IgD-negative memory B cell (primary cell): ENCODE results near the gene ABHD15. TPM values are rescaled to one million over a fixed set of nuclear protein-coding genes. Genes with fewer than 3 reads are reported as not detected.

Source experiments
- H3K27ac Mint-ChIP-seq, 3 donors: one replicate each; pipeline ENCODE4 v1.8.0; 2020 to 2022; ENCODE audit warnings: mild to moderate bottlenecking in 3 of 3, mixed read lengths in 3 of 3, moderate library complexity in 1 of 3
- H3K27me3 Mint-ChIP-seq: one replicate; pipeline ENCODE4 v1.8.0; 2021; ENCODE audit warnings: mixed read lengths
- H3K36me3 Mint-ChIP-seq: one replicate; pipeline ENCODE4 v1.8.0; 2020; ENCODE audit warnings: mild to moderate bottlenecking, mixed read lengths
- H3K4me1 Mint-ChIP-seq, 3 donors: one replicate each; pipeline ENCODE4 v1.8.0; 2020 to 2022; ENCODE audit warnings: mixed read lengths in 3 of 3, mild to moderate bottlenecking in 1 of 3
- H3K4me3 Mint-ChIP-seq, 4 donors: one replicate each; pipeline ENCODE4 v1.8.0; 2020 to 2022; ENCODE audit warnings: mild to moderate bottlenecking in 4 of 4, mixed read lengths in 4 of 4, moderate library complexity in 3 of 4
- H3K9me3 Mint-ChIP-seq, 3 donors: one replicate each; pipeline ENCODE4 v1.8.0; 2020 to 2021; ENCODE audit warnings: mixed read lengths in 3 of 3, mild to moderate bottlenecking in 1 of 3
- polyA plus RNA-seq: library from polyadenylated mRNA; unstranded; fragments of 300-500 nt; fragmentation: Illumina TruSeq; gene quantifications from one replicate; pipeline ENCODE4 v1.2.3, GENCODE V29; 2021

Gene ABHD15
- polyA plus RNA-seq, 1 donor from 2014 or later, result 11.7 TPM

GRCh38 chr17:29557739-29558116, 9.1 kb downstream of the ABHD15 start:
- Mint-ChIP-seq H3K9me3 (no peaks in the 10 kb centered on the region), H3K4me3 (peak overlapping the region in 3 of 4 donors; percentile 11 to 78 (median 72)), H3K36me3 (peaks cover 1% of the 10 kb centered on the region), H3K27ac (peak overlapping the region; percentile 46 to 63 (median 59)), H3K4me1 (peaks cover 32 to 45% (median 33%) of the 10 kb centered on the region in 3 donors), H3K27me3 (no peaks in the 10 kb centered on the region)

- no peaks in the 10 kb centered on the region for H3K9me3 Mint-ChIP-seq
- peak overlapping the region in 2 of 3 donors; percentile 46 to 59 for H3K27ac Mint-ChIP-seq
- no peaks in the 10 kb centered on the region for H3K27me3 Mint-ChIP-seq
- peak overlapping the region in 1 of 4 donors; percentile 11 for H3K4me3 Mint-ChIP-seq
- peaks cover 1% of the 10 kb centered on the region for H3K36me3 Mint-ChIP-seq
- peaks cover 28 to 43% (median 34%) of the 10 kb centered on the region in 3 donors for H3K4me1 Mint-ChIP-seq
These were observed 9.6 kb downstream of the ABHD15 start for GRCh38 chr17:29557085-29557738.

DNA sequence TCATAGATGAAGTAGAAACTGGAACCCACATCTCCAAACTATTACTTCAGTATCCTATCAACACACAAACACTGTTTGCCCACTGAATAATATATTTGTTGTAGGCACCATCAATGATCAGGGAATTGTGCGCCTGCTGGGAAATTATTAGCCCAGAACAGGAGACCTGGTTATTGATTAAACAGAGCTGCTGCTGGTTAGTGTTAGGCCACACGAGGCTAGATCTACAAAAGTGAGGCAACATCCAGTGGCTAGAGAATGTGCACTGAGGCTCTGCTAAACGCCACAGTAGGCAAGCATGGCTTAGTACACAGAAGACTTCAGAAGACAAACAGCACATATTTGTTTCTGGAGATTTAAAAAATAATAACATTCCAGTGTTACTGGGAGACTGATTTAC, 11.0 kb downstream of the ABHD15 start:
- Mint-ChIP-seq H3K36me3 (peaks cover 1% of the 10 kb centered on the region), H3K27me3 (no peaks in the 10 kb centered on the region), H3K9me3 (no peaks in the 10 kb centered on the region), H3K4me1 (peaks cover 20 to 31% (median 28%) of the 10 kb centered on the region in 3 donors), H3K4me3 (no peak overlapping the region), H3K27ac (no peak overlapping the region)

DNA sequence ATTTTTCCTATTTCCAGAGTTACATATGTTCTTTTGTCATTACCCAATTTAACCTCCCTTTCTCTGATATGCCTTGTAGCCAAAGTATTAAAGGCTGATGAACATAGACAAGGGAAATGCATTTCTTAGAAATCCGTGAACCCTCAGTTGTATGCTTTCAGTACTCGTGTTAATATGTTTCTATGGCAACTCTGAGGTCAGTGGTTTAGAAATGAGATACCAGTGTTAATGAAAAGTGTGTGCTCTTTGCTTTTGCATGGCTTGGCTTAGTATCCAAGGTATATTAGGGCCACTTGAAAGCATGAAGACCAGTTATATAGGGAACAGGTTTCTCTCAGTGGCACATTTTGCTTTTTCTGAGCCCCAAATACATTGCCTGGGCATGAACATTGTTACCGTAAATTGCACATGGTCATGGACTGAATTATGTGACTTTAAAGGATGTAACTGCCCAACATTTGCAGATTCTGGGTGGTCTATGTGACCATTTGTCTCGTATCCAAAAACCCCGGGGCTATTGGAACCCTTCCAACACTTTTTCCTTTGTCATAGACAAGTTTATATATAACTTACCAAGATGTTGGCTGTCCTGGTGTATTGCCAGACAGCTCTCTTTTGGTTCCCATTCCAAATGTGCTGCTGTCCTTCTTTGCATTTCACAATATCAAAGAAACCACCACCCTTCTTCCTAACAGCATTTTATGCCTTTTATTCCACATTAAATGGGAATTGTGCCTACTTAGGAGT, 17.5 kb downstream of the ABHD15 start:
- peaks cover 0 to 3% (median 0%) of the 10 kb centered on the region in 3 donors for H3K4me1 Mint-ChIP-seq
- H3K4me3 Mint-ChIP-seq, result no peak overlapping the region
- H3K27ac Mint-ChIP-seq, result no peak overlapping the region
- H3K27me3 Mint-ChIP-seq, result no peaks in the 10 kb centered on the region
- no peaks in the 10 kb centered on the region for H3K9me3 Mint-ChIP-seq
- peaks cover 1% of the 10 kb centered on the region for H3K36me3 Mint-ChIP-seq

DNA sequence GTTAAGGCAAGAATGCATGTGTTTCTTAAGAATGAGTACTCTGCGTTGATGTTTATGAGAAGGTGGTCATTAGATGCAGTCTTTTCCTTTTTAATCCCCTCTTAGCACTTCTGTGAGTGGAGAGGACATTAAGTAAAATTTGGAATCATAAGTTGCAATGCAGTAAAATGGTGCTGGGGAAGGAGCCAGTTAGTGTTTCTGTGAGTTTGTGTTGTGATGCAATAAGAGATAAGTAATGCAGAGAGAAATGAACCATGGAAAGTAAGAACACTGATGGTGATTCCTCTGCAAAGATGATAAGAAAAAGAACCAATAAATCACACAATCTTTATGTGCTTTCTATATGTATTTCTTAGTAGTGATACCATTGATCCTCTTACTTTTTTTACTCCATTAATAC, 20.0 kb downstream of the ABHD15 start:
- no peaks in the 10 kb centered on the region for H3K9me3 Mint-ChIP-seq
- no peak overlapping the region for H3K4me3 Mint-ChIP-seq
- peaks cover 3% of the 10 kb centered on the region for H3K36me3 Mint-ChIP-seq
- no peak overlapping the region for H3K27ac Mint-ChIP-seq
- H3K27me3 Mint-ChIP-seq, result no peaks in the 10 kb centered on the region
- H3K4me1 Mint-ChIP-seq, result no peaks in the 10 kb centered on the region

GRCh38 chr17:29546085-29546484, 20.8 kb downstream of the ABHD15 start:
- Mint-ChIP-seq H3K27me3 (no peaks in the 10 kb centered on the region), H3K36me3 (peaks cover 3% of the 10 kb centered on the region), H3K9me3 (no peaks in the 10 kb centered on the region), H3K4me1 (no peaks in the 10 kb centered on the region), H3K27ac (peak overlapping the region in 1 of 3 donors; percentile 13), H3K4me3 (no peak overlapping the region)

- Mint-ChIP-seq H3K4me1 (no peaks in the 10 kb centered on the region), H3K27me3 (no peaks in the 10 kb centered on the region), H3K9me3 (no peaks in the 10 kb centered on the region), H3K27ac (no peak overlapping the region), H3K4me3 (no peak overlapping the region), H3K36me3 (peaks cover 4% of the 10 kb centered on the region)
These were observed 22.8 kb downstream of the ABHD15 start for GRCh38 chr17:29544066-29544465.

GRCh38 chr17:29533976-29534375, 32.9 kb downstream of the ABHD15 start:
- Mint-ChIP-seq H3K27me3 (no peaks in the 10 kb centered on the region), H3K4me3 (no peak overlapping the region), H3K9me3 (no peaks in the 10 kb centered on the region), H3K36me3 (peaks cover 4% of the 10 kb centered on the region), H3K27ac (peak overlapping the region in 1 of 3 donors; percentile 59), H3K4me1 (peaks cover 0 to 5% (median 1%) of the 10 kb centered on the region in 3 donors)

DNA sequence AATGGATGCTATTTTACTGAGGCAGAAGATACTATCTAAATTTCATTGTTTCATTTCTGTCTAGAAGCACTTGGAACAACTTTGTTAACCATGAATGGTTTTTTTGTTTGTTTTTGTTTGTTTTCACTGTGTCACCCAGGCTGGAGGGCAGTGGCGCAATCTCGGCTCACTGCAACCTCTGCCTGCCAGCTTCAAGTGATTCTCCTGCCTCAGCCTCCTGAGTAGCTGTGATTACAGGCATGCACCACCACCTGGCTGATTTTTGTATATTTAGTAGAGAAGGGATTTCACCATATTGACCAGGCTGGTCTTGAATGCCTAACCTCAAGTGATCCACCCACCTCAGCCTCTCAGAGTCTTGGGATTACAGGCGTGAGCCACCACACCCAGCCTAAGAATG, 40.5 kb downstream of the ABHD15 start:
- no peak overlapping the region for H3K27ac Mint-ChIP-seq
- H3K4me1 Mint-ChIP-seq, result peaks cover 0 to 1% (median 0%) of the 10 kb centered on the region in 3 donors
- no peaks in the 10 kb centered on the region for H3K27me3 Mint-ChIP-seq
- no peak overlapping the region for H3K4me3 Mint-ChIP-seq
- peaks cover 2% of the 10 kb centered on the region for H3K36me3 Mint-ChIP-seq
- no peaks in the 10 kb centered on the region for H3K9me3 Mint-ChIP-seq

DNA sequence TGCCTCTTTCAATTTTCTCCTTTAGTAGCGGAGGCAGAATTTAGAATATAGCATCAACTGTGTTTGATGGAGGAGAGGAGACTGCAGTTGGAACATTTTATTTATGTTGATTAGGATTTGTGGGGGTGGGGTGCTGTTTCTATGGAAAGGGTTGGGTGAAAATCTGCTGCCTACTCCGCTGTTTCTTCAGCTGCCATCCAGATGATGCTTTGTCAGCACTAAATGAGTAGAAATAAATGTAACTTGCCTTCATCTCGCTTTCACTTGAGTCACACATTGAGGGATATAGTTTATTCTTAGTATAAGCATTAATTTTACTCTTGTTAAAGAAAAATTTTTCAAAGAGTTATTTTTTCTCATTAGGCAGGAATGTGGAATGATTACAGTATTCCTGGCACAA, 42.1 kb downstream of the ABHD15 start:
- H3K27ac Mint-ChIP-seq, result no peak overlapping the region
- no peaks in the 10 kb centered on the region for H3K4me1 Mint-ChIP-seq
- peaks cover 2% of the 10 kb centered on the region for H3K36me3 Mint-ChIP-seq
- no peaks in the 10 kb centered on the region for H3K27me3 Mint-ChIP-seq
- H3K9me3 Mint-ChIP-seq, result no peaks in the 10 kb centered on the region
- H3K4me3 Mint-ChIP-seq, result no peak overlapping the region

DNA sequence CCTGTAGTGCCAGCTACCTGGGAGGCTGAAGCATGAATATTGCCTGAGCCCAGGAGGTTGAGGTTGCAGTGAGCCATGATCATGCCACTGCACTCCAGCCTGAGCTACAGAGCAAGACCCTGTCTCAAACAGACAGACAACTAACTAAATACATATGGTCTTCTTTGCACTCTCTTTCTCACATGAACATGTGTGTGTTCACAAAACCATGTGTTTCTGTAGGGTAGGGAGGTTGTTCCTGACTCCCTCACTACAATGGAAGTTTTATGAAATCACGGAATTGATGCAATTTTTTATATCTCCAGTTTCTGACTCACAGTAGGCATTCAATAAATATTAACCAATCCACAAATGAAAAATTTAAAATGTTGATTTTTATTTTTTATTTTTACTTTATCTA, 48.5 kb downstream of the ABHD15 start:
- Mint-ChIP-seq H3K27ac (no peak overlapping the region), H3K9me3 (no peaks in the 10 kb centered on the region), H3K4me1 (no peaks in the 10 kb centered on the region), H3K36me3 (peaks cover 8% of the 10 kb centered on the region), H3K4me3 (no peak overlapping the region), H3K27me3 (no peaks in the 10 kb centered on the region)

- H3K27ac Mint-ChIP-seq, result no peak overlapping the region
- no peaks in the 10 kb centered on the region for H3K9me3 Mint-ChIP-seq
- H3K36me3 Mint-ChIP-seq, result peaks cover 8% of the 10 kb centered on the region
- H3K27me3 Mint-ChIP-seq, result no peaks in the 10 kb centered on the region
- H3K4me3 Mint-ChIP-seq, result no peak overlapping the region
- H3K4me1 Mint-ChIP-seq, result no peaks in the 10 kb centered on the region
These were observed 52.0 kb downstream of the ABHD15 start for GRCh38 chr17:29514792-29515191.

GRCh38 chr17:29510953-29511352, 55.9 kb downstream of the ABHD15 start:
- H3K36me3 Mint-ChIP-seq, result peaks cover 7% of the 10 kb centered on the region

More at GRCh38 chr17:29510953-29511352, 55.9 kb downstream of the ABHD15 start:
- no peak overlapping the region for H3K4me3 Mint-ChIP-seq
- H3K4me1 Mint-ChIP-seq, result peaks cover 1 to 3% (median 3%) of the 10 kb centered on the region in 3 donors
- no peaks in the 10 kb centered on the region for H3K27me3 Mint-ChIP-seq
- H3K27ac Mint-ChIP-seq, result peak overlapping the region in 1 of 3 donors; percentile 53
- H3K9me3 Mint-ChIP-seq, result no peaks in the 10 kb centered on the region
